GOT3 (cell line): Measurements from ENCODE around the gene TLE4.

ENCODE experiments used
- DNase-seq: peaks from one replicate; lab custom pipeline; 2025; ENCODE audit warnings: mixed read lengths; lab: John Stamatoyannopoulos, UW

TLE4 gene

GRCh38 chr9:79665369-79665768, 93.6 kb downstream of the TLE4 start:
- DNase-seq = no peak

GRCh38 chr9:79665931-79666330, 94.2 kb downstream of the TLE4 start:
- no peak for DNase-seq

- DNase-seq = no peak
These were observed 95.4 kb downstream of the TLE4 start for GRCh38 chr9:79667120-79667519.

GRCh38 chr9:79667817-79668436, 96.2 kb downstream of the TLE4 start:
- DNase-seq = no peak

- DNase-seq = no peak
These were observed 97.2 kb downstream of the TLE4 start for GRCh38 chr9:79668956-79669355.

GRCh38 chr9:79670269-79670961, 98.7 kb downstream of the TLE4 start:
- DNase-seq = no peak

- no peak for DNase-seq
These were observed 99.8 kb downstream of the TLE4 start for GRCh38 chr9:79671558-79671957.

GRCh38 chr9:79672236-79672635, 100.5 kb downstream of the TLE4 start:
- no peak for DNase-seq

GRCh38 chr9:79672891-79673290, 101.1 kb downstream of the TLE4 start:
- no peak for DNase-seq

- no peak for DNase-seq
These were observed 101.8 kb downstream of the TLE4 start for GRCh38 chr9:79673614-79674013.

- DNase-seq = no peak
These were observed 102.5 kb downstream of the TLE4 start for GRCh38 chr9:79674052-79674777.

GRCh38 chr9:79681576-79681975, 109.8 kb downstream of the TLE4 start:
- DNase-seq = no peak

GRCh38 chr9:79682076-79682736, 110.4 kb downstream of the TLE4 start:
- DNase-seq = no peak

GRCh38 chr9:79684059-79684458, 112.3 kb downstream of the TLE4 start:
- DNase-seq = no peak

- DNase-seq = no peak
These were observed 113.2 kb downstream of the TLE4 start for GRCh38 chr9:79684711-79685575.

- no peak for DNase-seq
These were observed 113.8 kb downstream of the TLE4 start for GRCh38 chr9:79685577-79685976.

- no peak for DNase-seq
These were observed 114.8 kb downstream of the TLE4 start for GRCh38 chr9:79686381-79687130.

- no peak for DNase-seq
These were observed 115.3 kb downstream of the TLE4 start for GRCh38 chr9:79687131-79687447.

GRCh38 chr9:79688363-79688762, 116.6 kb downstream of the TLE4 start:
- no peak for DNase-seq

- no peak for DNase-seq
These were observed 117.8 kb downstream of the TLE4 start for GRCh38 chr9:79689576-79689975.

- DNase-seq = no peak
These were observed 119.7 kb downstream of the TLE4 start for GRCh38 chr9:79691496-79691895.
